GM12865 (cell line): ENCODE data around the gene MYRFL.
"Not testable (repeated sequence)": the region's sequence is repeated elsewhere in the genome, so short reads cannot be mapped to it uniquely, and the experiment has no call there.

Source experiments
- DNase-seq: peaks from one replicate; pipeline ENCODE4 v3.0.0; 2010; ENCODE audit warnings: low read depth
- H3K4me3 ChIP-seq: 2 replicates; pipeline ENCODE4 v1.5.1; 2011; ENCODE audit warnings: mild to moderate bottlenecking, low read depth, low read length, control low read depth
- CTCF ChIP-seq: IDR thresholded peaks from 2 replicates; pipeline ENCODE4 v1.5.1; 2011; ENCODE audit warnings: low read length, control low read depth, low read depth, inconsistent platforms; ENCODE audit not compliant: insufficient read depth; ENCODE audit errors: missing control alignments

Gene MYRFL

GRCh38 chr12:69843608-69844007 is 18.6 kb downstream of the MYRFL start:
- H3K4me3 ChIP-seq: no peak overlapping the region
- no peak for TF ChIP-seq CTCF
- DNase-seq: no peak

DNA sequence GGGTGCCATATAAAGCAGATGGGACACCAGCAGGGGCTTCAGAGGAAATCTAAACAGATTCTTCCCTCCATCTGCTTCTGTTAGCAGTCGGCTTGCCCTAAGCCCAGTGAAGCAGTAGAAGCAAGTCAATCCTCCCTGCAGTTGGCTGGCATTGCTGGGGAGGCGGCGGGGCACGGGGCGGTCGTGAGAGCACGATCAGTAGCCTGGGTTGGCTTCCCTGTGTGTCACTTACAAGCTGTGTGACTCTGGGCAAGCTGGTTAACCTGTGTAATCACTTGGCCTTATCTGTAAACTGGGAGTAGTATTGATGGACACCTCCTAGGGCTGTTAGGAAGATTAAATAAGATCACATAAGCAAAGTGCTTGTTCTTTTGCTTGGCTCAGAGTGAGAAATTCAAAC is 19.4 kb downstream of the MYRFL start:
- no peak overlapping the region for H3K4me3 ChIP-seq
- no peak for TF ChIP-seq CTCF
- no peak for DNase-seq

- no peak for DNase-seq
- TF ChIP-seq CTCF: no peak
Measured at GRCh38 chr12:69844836-69845235, 19.8 kb downstream of the MYRFL start.

DNA sequence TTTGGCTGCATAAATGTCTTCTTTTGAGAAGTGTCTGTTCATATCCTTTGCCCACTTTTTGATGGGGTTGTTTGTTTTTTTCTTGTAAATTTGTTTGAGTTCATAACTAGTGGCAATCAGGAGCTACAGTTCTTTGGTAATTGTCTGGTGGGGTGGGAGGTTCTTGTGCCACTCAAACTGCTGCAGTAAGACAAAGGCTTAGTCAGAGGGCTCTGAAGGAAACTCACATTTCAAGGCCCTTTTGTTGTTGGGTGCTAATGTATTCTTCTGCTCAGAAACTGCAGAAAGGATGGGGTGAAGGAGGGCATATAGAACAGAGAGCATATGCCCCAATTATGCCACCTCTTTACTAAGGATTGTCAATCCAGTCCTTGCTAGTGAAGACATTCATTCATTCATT is 21.9 kb downstream of the MYRFL start:
- no peak overlapping the region for H3K4me3 ChIP-seq
- TF ChIP-seq CTCF: no peak
- DNase-seq: no peak

More at GRCh38 chr12:69844836-69845235, 19.8 kb downstream of the MYRFL start:
- no peak overlapping the region for H3K4me3 ChIP-seq

GRCh38 chr12:69851976-69852375 is 26.9 kb downstream of the MYRFL start:
- no peak overlapping the region for H3K4me3 ChIP-seq
- DNase-seq: no peak
- no peak for TF ChIP-seq CTCF

- DNase-seq, H3K4me3 ChIP-seq: not testable (repeated sequence)
Measured at GRCh38 chr12:69853176-69853961, 28.3 kb downstream of the MYRFL start.

DNA sequence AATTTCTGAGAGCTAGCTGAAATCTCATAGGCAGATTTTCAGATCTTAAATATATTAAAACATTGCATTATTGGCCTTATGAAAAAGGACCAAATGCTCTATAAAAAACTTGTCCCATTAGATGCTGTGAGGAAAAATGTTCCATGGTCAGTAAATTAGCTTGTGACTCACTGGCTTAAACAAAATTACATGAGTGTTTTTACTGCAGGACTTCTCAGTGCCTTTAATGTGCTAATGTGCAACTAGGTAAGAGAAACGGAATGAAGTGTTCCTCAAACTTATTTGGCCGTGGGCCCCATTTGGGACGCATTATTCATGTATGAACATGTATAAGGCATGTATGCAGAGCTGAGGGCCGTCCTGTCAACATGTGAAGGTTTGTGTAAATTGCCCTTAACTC is 41.7 kb downstream of the MYRFL start:
- no peak for TF ChIP-seq CTCF
- no peak for DNase-seq
- H3K4me3 ChIP-seq: no peak overlapping the region

DNA sequence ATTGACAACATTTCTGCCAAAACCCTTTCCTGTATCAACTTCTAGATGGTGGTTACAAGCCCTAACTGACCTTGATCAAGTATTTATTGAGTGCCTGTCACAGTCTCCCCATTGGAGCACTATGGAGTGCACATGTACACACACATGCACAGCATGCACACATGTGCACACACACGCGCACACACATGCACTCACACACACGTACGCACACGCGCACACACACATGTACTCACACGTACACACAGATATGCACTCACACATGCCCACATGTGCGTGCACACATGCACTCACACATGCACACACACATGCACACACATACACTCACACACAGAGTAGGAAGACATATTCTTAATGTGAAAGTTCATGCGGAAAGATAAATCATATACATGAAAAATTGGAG is 43.7 kb downstream of the MYRFL start:
- H3K4me3 ChIP-seq: no peak overlapping the region
- DNase-seq: no peak
- TF ChIP-seq CTCF: no peak
